DOHH2 (cell line): Measurements from ENCODE around the gene B4GALT1.

Experiments
- H3F3A ChIP-seq: fragments of 200-600 bp; sonication (generic), shearing (Covaris generic); 2 replicates; pipeline ENCODE4 v1.6.0; 2016; ENCODE audit warnings: antibody characterized with exemption, mild to moderate bottlenecking; ENCODE audit not compliant: control insufficient read depth, insufficient read depth
- H3K27ac ChIP-seq: fragments of 200-600 bp; sonication (generic); 2 replicates; pipeline ENCODE4 v1.5.1; 2014; ENCODE audit warnings: low read depth, mild to moderate bottlenecking, low read length, moderate library complexity
- H3K27me3 ChIP-seq: fragments of 200-600 bp; sonication (generic); 2 replicates; pipeline ENCODE4 v1.6.1; 2014; ENCODE audit warnings: mild to moderate bottlenecking, low read length, mixed read lengths; ENCODE audit not compliant: control insufficient read depth
- H3K36me3 ChIP-seq: fragments of 200-600 bp; sonication (generic); 2 replicates; pipeline ENCODE4 v1.6.1; 2014; ENCODE audit warnings: mild to moderate bottlenecking, low read length, moderate library complexity, mixed read lengths; ENCODE audit not compliant: control insufficient read depth
- H3K4me1 ChIP-seq: fragments of 200-600 bp; sonication (generic); 2 replicates; pipeline ENCODE4 v1.6.1; 2014; ENCODE audit warnings: mild to moderate bottlenecking, low read length, mixed read lengths; ENCODE audit not compliant: control insufficient read depth
- H3K4me2 ChIP-seq: fragments of 200-600 bp; sonication (generic); 2 replicates; pipeline ENCODE4 v1.6.0; 2014; ENCODE audit warnings: mild to moderate bottlenecking, low read length, moderate library complexity
- H3K4me3 ChIP-seq: fragments of 200-600 bp; sonication (generic); 2 replicates; pipeline ENCODE4 v1.5.1; 2014; ENCODE audit warnings: mild to moderate bottlenecking, low read length, mixed read lengths
- H3K79me2 ChIP-seq: fragments of 200-600 bp; sonication (generic); 2 replicates; pipeline ENCODE4 v1.6.1; 2014; ENCODE audit warnings: mild to moderate bottlenecking, low read length, mixed read lengths; ENCODE audit not compliant: control insufficient read depth
- H3K9me2 ChIP-seq: fragments of 200-600 bp; sonication (generic); replicated peaks from 2 replicates; pipeline ENCODE4 v1.6.1; 2014; ENCODE audit warnings: mild to moderate bottlenecking, low read length, mixed read lengths; ENCODE audit not compliant: control insufficient read depth
- H3K9me3 ChIP-seq: fragments of 200-600 bp; sonication (generic); 2 replicates; pipeline ENCODE4 v1.6.1; 2014; ENCODE audit warnings: antibody characterized with exemption, low read length, mixed read lengths; ENCODE audit not compliant: control insufficient read depth, insufficient read depth
- H4K20me1 ChIP-seq: fragments of 200-600 bp; sonication (generic); 2 replicates; pipeline ENCODE4 v1.6.0; 2014; ENCODE audit warnings: low read depth, mild to moderate bottlenecking, antibody characterized with exemption, low read length, moderate library complexity; ENCODE audit not compliant: control insufficient read depth, insufficient read depth
- CTCF ChIP-seq: fragments of 200-600 bp; sonication (generic); IDR thresholded peaks from one replicate; pipeline ENCODE4 v1.5.1; 2014; ENCODE audit warnings: antibody characterized with exemption, mild to moderate bottlenecking, low read depth, low read length; ENCODE audit not compliant: poor library complexity, severe bottlenecking
- EZH2phosphoT487 ChIP-seq: fragments of 200-600 bp; sonication (generic); IDR thresholded peaks from 2 replicates; pipeline ENCODE4 v1.6.1; 2017; ENCODE audit warnings: borderline replicate concordance, mild to moderate bottlenecking, antibody characterized with exemption, low read length, moderate library complexity, mixed read lengths

Gene B4GALT1

DNA sequence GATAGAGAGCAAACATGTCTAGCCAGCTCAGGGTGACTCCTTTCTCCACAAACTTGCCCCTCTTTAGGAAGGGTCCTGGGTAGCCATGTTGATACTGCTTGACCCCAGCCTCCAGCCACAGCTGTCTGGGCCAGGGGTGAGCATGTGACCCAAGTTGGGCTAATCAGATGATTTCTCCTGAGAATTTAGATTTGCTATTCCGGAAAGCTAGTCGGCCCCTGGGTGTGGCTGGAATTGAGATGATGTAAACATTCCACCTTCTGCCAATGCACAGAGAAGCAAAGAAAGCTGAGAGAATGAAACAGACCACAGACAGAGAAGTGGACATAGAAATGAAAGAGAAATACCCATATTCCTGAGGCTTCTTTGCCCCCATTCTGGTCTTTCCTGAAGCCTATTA is 17.8 kb upstream of the B4GALT1 start:
- Histone ChIP-seq H3K27ac (no peak overlapping the region), H3K36me3 (no peaks in the 10 kb centered on the region), H3K4me3 (no peak overlapping the region), H3K4me2 (no peak overlapping the region), H3F3A (no peaks in the 10 kb centered on the region), H4K20me1 (no peaks in the 10 kb centered on the region), H3K4me1 (no peaks in the 10 kb centered on the region), H3K9me2 (no peaks in the 10 kb centered on the region), H3K9me3 (no peaks in the 10 kb centered on the region), H3K79me2 (no peaks in the 10 kb centered on the region), H3K27me3 (peaks cover 45% of the 10 kb centered on the region)
- TF ChIP-seq CTCF = no peak
- TF ChIP-seq EZH2phosphoT487 = no peak

DNA sequence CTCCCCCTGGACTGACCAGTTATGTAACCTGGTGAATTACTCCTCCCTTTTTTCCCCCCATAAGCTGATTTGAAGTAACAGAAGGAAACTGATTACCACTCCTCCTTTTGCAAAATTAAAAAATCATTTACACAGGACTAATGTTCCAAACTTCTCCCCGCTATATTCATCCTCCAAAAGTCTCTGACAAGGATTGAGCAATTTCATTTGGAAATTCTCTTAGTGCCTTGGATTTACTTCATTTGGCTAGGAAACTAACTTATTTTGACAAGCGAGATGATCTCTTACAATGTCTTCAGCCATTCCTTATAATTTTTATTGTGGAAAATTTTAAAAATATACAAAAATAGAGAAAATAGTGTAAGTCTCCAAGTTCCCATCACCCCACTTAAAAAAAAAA is 15.4 kb upstream of the B4GALT1 start:
- no peaks in the 10 kb centered on the region for H3F3A ChIP-seq
- H3K4me1 ChIP-seq = no peaks in the 10 kb centered on the region
- no peaks in the 10 kb centered on the region for H3K9me3 ChIP-seq
- no peak overlapping the region for H3K4me2 ChIP-seq
- no peak overlapping the region for H3K4me3 ChIP-seq
- H3K9me2 ChIP-seq = no peaks in the 10 kb centered on the region
- no peaks in the 10 kb centered on the region for H3K79me2 ChIP-seq
- H4K20me1 ChIP-seq = no peaks in the 10 kb centered on the region
- TF ChIP-seq CTCF (no peak), EZH2phosphoT487 (no peak)
- peaks cover 28% of the 10 kb centered on the region for H3K27me3 ChIP-seq
- no peak overlapping the region for H3K27ac ChIP-seq
- H3K36me3 ChIP-seq = no peaks in the 10 kb centered on the region

GRCh38 chr9:33180526-33181184 is 13.5 kb upstream of the B4GALT1 start:
- H3K27me3 ChIP-seq = peaks cover 23% of the 10 kb centered on the region
- H3K9me2 ChIP-seq = no peaks in the 10 kb centered on the region
- no peaks in the 10 kb centered on the region for H3K4me1 ChIP-seq
- no peak overlapping the region for H3K27ac ChIP-seq
- H3K36me3 ChIP-seq = no peaks in the 10 kb centered on the region
- H3K4me3 ChIP-seq = no peak overlapping the region
- H3K9me3 ChIP-seq = no peaks in the 10 kb centered on the region
- no peak overlapping the region for H3K4me2 ChIP-seq
- H4K20me1 ChIP-seq = no peaks in the 10 kb centered on the region
- no peaks in the 10 kb centered on the region for H3K79me2 ChIP-seq
- no peaks in the 10 kb centered on the region for H3F3A ChIP-seq
- TF ChIP-seq EZH2phosphoT487 (no peak), CTCF (no peak)
